Tibial nerve (tissue), 4 donors: ENCODE results near the gene FABP2.

Experiments used
- CTCF ChIP-seq, 5 experiments: fragments of 200-600 bp in 3 of 5; fragments of 450-650 bp in 2 of 5; sonication (generic) in 3 of 5; IDR thresholded peaks; one replicate each; pipeline ENCODE4 v1.5.1; 2016 to 2019; ENCODE audit warnings: antibody characterized with exemption in 5 of 5, mild to moderate bottlenecking in 3 of 5, moderate library complexity in 2 of 5
- EP300 ChIP-seq, 2 donors: sonication (generic); formaldehyde crosslinking; IDR thresholded peaks; one replicate each; pipeline ENCODE4 v1.6.1; 2017; ENCODE audit warnings: antibody characterized with exemption in 2 of 2, mild to moderate bottlenecking in 1 of 2
- POLR2A ChIP-seq, 2 donors: fragments of 450-650 bp; IDR thresholded peaks; one replicate each; pipeline ENCODE4 v1.6.1; 2017; ENCODE audit warnings: antibody characterized with exemption in 2 of 2, mild to moderate bottlenecking in 2 of 2, moderate library complexity in 2 of 2

DNA sequence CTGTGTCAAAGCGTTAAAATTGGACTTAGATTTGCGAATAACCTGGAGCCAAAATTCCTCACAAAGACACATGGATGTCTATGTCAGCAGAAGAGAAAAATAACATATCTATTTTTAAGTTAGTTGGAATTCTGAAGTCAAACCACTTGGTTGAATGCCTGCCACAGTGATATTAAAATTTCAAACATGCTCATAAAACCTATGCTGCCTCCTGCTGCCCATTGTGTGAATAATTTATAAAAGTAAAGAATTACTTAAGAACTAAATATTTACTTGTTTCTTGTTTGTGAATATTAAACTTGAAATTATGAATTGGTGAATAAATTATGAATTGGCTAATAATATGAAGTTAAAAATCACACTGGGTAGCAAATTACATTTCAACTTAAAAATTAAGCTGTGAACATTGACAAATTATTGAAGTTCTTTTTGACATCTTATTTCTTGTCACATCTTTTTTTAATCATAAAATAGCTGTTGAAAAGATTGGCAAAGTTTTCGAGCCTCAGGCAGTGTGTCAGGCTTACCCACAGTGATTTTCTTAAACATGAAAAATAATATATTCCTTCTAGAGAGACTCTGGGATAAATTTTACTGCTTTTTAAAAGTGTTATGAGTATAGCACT, 35.4 kb downstream of the FABP2 start:
- TF ChIP-seq CTCF (IDR thresholded peaks at IDR 0.05) (peak; percentile 46 to 62 (median 59)), EP300 (IDR thresholded peaks at IDR 0.05) (no peak), POLR2A (IDR thresholded peaks at IDR 0.05) (no peak)
